Smooth muscle cell of the coronary artery (primary cell): Measurements from ENCODE around the gene IWS1. TPM values are rescaled to one million over a fixed set of nuclear protein-coding genes. Genes with fewer than 3 reads are reported as not detected.

Experiments
- total RNA-seq: library from RNA; depleted of rRNA; stranded (reverse); fragments of >200 nt; gene quantifications from 2 replicates; pipeline ENCODE4 v1.2.3, GENCODE V29; 2014; ENCODE audit warnings: low replicate concordance

Gene IWS1
- 41.2 and 48.3 TPM in 2 replicates for total RNA-seq

GRCh38 chr2:127526132-127527000, at the start of gene IWS1:
TSS of gene IWS1 (minus strand) at chr2:127526489. CDS start at chr2:127526208, 281 bp downstream.

GRCh38 chr2:127535422-127535901, 9.2 kb upstream of the IWS1 start, which contains the start of gene MYO7B:
TSS of gene MYO7B (plus strand) at chr2:127535683. CDS start at chr2:127559723, 24,040 bp downstream.

Other genes with a start within 250 kb of the IWS1 start
- gene ERCC3, start 232.3 kb downstream of the IWS1 start, total RNA-seq, result 30.0 TPM in 2 replicates
- 11.9 and 28.0 TPM in 2 replicates for gene MAP3K2, start 138.5 kb downstream of the IWS1 start, total RNA-seq
- 0.30 TPM in 1 of 2 replicates, not detected in the other for gene PROC, start 108.1 kb downstream of the IWS1 start, total RNA-seq
- 0.23 TPM in 1 of 2 replicates, not detected in the other for gene MYO7B, start 9.2 kb upstream of the IWS1 start, total RNA-seq
- gene GPR17, start 119.7 kb upstream of the IWS1 start, total RNA-seq, result not detected in 2 replicates
- gene LIMS2, start 149.0 kb upstream of the IWS1 start, total RNA-seq, result 2.9 and 7.1 TPM in 2 replicates
- 1.6 and 4.2 TPM in 2 replicates for gene SFT2D3, start 175.0 kb upstream of the IWS1 start, total RNA-seq